Measurements from ENCODE around the gene EFCAB6. TPM values are rescaled to one million over a fixed set of nuclear protein-coding genes. Genes with fewer than 3 reads are reported as not detected.
"Not testable (repeated sequence)": the region's sequence is repeated elsewhere in the genome, so short reads cannot be mapped to it uniquely, and the experiment has no call there.

Gene EFCAB6
- total and polyA plus RNA-seq, 10 donors, result 0.07 to 2.8 (median 0.78) TPM

DNA sequence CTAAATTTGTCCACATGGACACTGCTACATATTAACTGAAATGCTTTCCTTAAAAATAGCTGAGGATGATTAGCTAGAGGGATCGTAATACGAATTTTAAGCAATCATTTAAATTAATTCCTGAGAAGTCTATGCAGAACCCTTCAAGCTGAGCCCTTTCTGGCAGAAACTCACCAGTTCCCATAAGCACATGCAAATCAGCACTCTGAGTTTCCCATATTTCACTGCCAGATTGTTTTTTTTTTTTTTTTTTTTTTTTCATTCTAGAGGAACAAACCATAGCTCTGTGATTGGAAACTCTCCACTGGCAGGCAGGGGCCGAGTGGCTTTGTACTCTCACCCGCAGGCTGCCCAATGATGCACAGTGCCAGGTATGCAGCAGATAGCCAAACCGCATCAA, 145.6 kb downstream of the EFCAB6 start:
- Histone ChIP-seq H3K27me3 (replicated peaks in 1 of 7) (no peaks in the 10 kb centered on the region), H3K36me3 (no peaks in the 10 kb centered on the region), H3K4me3 (no peak overlapping the region), H3K27ac (no peak overlapping the region), H3K9me3 (peaks cover 0 to 6% (median 0%) of the 10 kb centered on the region in 8 donors), H3K4me1 (no peaks in the 10 kb centered on the region)
- TF ChIP-seq POLR2A (IDR thresholded peaks at IDR 0.05) (no peak), POLR2AphosphoS5 (IDR thresholded peaks at IDR 0.05) (no peak)
- TF ChIP-seq, protein P1, sequence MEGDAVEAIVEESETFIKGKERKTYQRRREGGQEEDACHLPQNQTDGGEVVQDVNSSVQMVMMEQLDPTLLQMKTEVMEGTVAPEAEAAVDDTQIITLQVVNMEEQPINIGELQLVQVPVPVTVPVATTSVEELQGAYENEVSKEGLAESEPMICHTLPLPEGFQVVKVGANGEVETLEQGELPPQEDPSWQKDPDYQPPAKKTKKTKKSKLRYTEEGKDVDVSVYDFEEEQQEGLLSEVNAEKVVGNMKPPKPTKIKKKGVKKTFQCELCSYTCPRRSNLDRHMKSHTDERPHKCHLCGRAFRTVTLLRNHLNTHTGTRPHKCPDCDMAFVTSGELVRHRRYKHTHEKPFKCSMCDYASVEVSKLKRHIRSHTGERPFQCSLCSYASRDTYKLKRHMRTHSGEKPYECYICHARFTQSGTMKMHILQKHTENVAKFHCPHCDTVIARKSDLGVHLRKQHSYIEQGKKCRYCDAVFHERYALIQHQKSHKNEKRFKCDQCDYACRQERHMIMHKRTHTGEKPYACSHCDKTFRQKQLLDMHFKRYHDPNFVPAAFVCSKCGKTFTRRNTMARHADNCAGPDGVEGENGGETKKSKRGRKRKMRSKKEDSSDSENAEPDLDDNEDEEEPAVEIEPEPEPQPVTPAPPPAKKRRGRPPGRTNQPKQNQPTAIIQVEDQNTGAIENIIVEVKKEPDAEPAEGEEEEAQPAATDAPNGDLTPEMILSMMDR (IDR thresholded peaks at IDR 0.05 in 8 of 11, conservative IDR thresholded peaks at IDR 0.05 in 3 of 11), result no peak
- 80 to 88% (median 82%) methylated on average over 5 of the region's 5 CpGs for WGBS, 5 donors
- DNase-seq, result no peak
- intact Hi-C loops (cut with DNase I; ENCODE audit: low total_unique reads), result no loop called here

DNA sequence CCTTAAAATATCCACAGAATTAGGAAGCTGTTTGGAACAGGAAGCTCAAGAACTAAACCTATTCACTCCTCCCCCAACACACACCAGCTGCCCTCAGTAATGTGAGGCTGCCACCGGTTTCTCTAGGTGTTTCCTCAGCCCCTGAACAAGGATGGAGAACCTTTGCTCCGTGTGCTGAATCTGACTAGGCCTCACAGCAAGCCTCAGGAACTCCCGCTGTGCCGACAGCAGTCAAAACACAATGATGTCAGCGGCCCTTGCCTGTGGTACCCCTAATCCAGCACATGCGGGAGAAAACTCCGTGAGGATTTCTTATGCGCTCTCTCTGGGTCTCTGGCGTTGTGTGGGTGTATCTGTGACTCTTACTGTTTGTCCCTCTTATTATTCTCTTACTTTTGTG, 153.3 kb downstream of the EFCAB6 start:
- H3K27ac ChIP-seq, result no peak overlapping the region
- no peak for DNase-seq
- no peaks in the 10 kb centered on the region for H3K4me1 ChIP-seq
- intact Hi-C loops (cut with DNase I; ENCODE audit: low total_unique reads), result no loop called here
- WGBS, 5 donors, result 63 to 78% (median 70%) methylated on average over 9 of the region's 9 CpGs
- no peaks in the 10 kb centered on the region for H3K9me3 ChIP-seq
- H3K27me3 ChIP-seq (replicated peaks in 1 of 7), result no peaks in the 10 kb centered on the region
- TF ChIP-seq, protein P1 (IDR thresholded peaks at IDR 0.05 in 8 of 11, conservative IDR thresholded peaks at IDR 0.05 in 3 of 11), result no peak
- TF ChIP-seq POLR2AphosphoS5 (IDR thresholded peaks at IDR 0.05) (no peak), POLR2A (IDR thresholded peaks at IDR 0.05) (no peak)
- no peaks in the 10 kb centered on the region for H3K36me3 ChIP-seq
- H3K4me3 ChIP-seq, result no peak overlapping the region

DNA sequence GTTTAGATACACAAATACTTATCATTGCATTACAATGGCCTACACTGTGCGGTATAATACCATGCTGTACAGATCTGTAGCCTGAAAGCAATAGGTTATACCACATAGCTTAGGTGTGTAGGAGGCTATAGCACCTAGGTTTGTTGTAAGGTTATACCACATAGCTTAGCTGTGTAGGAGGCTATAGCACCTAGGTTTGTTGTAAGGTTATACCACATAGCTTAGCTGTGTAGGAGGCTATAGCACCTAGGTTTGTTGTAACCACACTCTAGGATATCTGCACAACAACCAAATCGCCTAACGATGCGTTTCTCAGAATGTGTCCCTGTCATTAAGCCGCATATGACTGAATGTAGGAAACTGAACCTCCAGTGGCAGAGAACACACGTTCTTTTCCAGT, 155.5 kb downstream of the EFCAB6 start:
- WGBS, 5 donors, result 63 to 92% (median 87%) methylated on average over 6 of the region's 6 CpGs
- H3K27ac ChIP-seq; H3K4me3 ChIP-seq; H3K36me3 ChIP-seq; DNase-seq; intact Hi-C loops (cut with DNase I; ENCODE audit: low total_unique reads); H3K27me3 ChIP-seq (replicated peaks in 1 of 7); H3K4me1 ChIP-seq: not testable (repeated sequence)
- H3K9me3 ChIP-seq, result peaks cover 0 to 21% (median 13%) of the 10 kb centered on the region in 8 donors

DNA sequence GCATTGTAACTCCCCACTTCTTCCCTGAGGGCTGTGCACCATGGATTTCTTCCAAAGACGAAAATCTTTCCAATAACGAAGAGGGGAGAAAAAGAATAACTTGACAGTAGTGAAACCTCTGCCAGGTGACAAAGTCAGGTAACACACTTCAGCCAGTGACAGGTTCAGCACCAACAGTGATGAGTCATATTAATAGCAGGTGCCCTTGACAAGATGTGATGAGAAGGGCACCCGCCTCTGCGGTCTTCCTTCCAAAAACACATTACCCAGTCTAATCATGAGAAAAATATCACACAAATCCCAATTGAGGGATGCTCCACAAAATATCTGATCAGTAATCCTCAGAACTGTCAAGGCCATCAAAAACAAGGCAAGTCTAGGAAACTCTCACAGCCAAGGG, 157.8 kb downstream of the EFCAB6 start:
- no peak overlapping the region for H3K4me3 ChIP-seq
- H3K4me1 ChIP-seq, result no peaks in the 10 kb centered on the region
- H3K36me3 ChIP-seq, result no peaks in the 10 kb centered on the region
- peaks cover 0 to 27% (median 14%) of the 10 kb centered on the region in 8 donors for H3K9me3 ChIP-seq
- H3K27me3 ChIP-seq (replicated peaks in 1 of 7), result no peaks in the 10 kb centered on the region
- intact Hi-C loops (cut with DNase I; ENCODE audit: low total_unique reads), result no loop called here
- WGBS, 5 donors, result 81 to 95% (median 93%) methylated on average over 4 of the region's 4 CpGs
- DNase-seq, result no peak
- TF ChIP-seq POLR2A (IDR thresholded peaks at IDR 0.05), result no peak
- no peak for TF ChIP-seq POLR2AphosphoS5 (IDR thresholded peaks at IDR 0.05)
- TF ChIP-seq, protein P1 (IDR thresholded peaks at IDR 0.05 in 8 of 11, conservative IDR thresholded peaks at IDR 0.05 in 3 of 11), result no peak
- no peak overlapping the region for H3K27ac ChIP-seq

GRCh38 chr22:43652845-43653244, 159.3 kb downstream of the EFCAB6 start:
- Histone ChIP-seq H3K4me3 (no peak overlapping the region), H3K27ac (no peak overlapping the region), H3K4me1 (no peaks in the 10 kb centered on the region), H3K9me3 (peaks cover 0 to 27% (median 14%) of the 10 kb centered on the region in 8 donors), H3K36me3 (no peaks in the 10 kb centered on the region), H3K27me3 (replicated peaks in 1 of 7) (peaks cover 0 to 2% (median 0%) of the 10 kb centered on the region in 7 donors)
- 82 to 98% (median 94%) methylated on average over 4 of the region's 4 CpGs for WGBS, 5 donors
- TF ChIP-seq POLR2AphosphoS5 (IDR thresholded peaks at IDR 0.05) (no peak), POLR2A (IDR thresholded peaks at IDR 0.05) (no peak)
- TF ChIP-seq, protein P1 (IDR thresholded peaks at IDR 0.05 in 8 of 11, conservative IDR thresholded peaks at IDR 0.05 in 3 of 11), result no peak
- intact Hi-C loops (cut with DNase I; ENCODE audit: low total_unique reads), result no loop called here
- DNase-seq, result no peak
